ENCODE results near the gene SERPINB10.

The SERPINB10 gene

DNA sequence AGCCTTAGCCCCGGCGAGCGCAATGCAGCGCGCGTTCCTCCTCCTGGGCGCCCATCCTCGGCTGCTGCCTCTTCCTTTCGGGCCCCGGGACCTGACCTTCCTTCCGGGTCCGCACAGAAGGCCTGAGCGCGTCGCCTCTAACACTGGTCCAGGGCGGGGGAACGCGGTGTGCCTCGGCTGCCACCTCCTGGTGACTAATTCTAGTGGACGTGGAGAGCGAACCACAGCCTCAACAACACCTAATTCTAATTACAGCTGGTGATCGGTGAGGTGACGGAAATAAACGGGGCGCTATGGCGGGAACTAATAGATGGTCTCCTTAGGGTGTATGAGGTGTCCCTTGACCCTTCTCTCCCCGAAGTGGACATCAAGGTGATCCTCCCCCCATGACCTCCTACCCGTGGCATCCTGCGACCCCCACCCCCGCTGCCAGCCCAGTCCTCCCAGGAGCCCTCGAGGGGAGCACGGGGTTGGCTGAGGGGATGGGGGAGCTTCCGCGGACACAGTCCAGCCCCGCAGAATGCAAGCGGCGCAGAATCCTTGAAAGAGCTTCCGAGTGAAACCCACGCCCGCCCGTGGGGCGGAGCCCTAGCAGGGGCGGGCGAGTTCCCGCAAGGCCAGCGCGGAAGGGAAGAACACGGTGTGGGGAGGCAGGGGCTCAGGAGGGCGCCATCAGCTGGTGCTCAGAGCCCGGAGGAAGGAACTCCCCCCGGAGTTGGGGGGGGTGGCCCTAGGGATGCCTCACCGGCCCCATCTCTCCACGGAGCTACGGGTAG is 28.6 kb downstream of the SERPINB10 start:
- POLR2A ChIA-PET, result interaction anchor here (1.2 kb wide), 1 partner anchor 34 kb away, joined by 3 read pairs; no protein-coding TSS in a partner anchor
- Histone ChIP-seq H3K4me3 (ENCODE audit: low read depth, low read length) (peak overlapping the region; percentile 35), H3K36me3 (ENCODE audit: control insufficient read depth in 2 of 2, insufficient read depth in 1 of 2, low read length in 2 of 2) (no peaks in the 10 kb centered on the region), H3K27ac (ENCODE audit: extremely low read depth, low read depth, low read length) (no peak overlapping the region), H3K9me3 (ENCODE audit: control insufficient read depth, insufficient read depth, low read depth, low read length) (no peaks in the 10 kb centered on the region), H3K4me1 (ENCODE audit: control insufficient read depth, insufficient read depth, low read length) (no peaks in the 10 kb centered on the region)
- CTCF ChIA-PET, result interaction anchor here (0.5 to 3.1 kb wide), 43 partner anchors 9 to 872 kb away, joined by 3 to 20 read pairs (median 4); partner anchors contain the start of genes HMSD and SERPINB10
- TF ChIP-seq HOXC10 (CRISPR knock-in tag; IDR thresholded peaks at IDR 0.05) (no peak), ZNF302 (tag by site-specific recombination; IDR thresholded peaks at IDR 0.05; ENCODE audit: low read depth) (no peak), ZNF623 (tag by site-specific recombination; IDR thresholded peaks at IDR 0.05) (no peak), ZBTB20 (tag by site-specific recombination; IDR thresholded peaks at IDR 0.05) (0 out of 2 replicates have a peak, but pooled peaks have one; percentile 30), CTCF (tag by site-specific recombination; IDR thresholded peaks at IDR 0.05) (peak; percentile 68; the same call in 1 of the 2 replicates), SP7 (tag by site-specific recombination; IDR thresholded peaks at IDR 0.05) (0 out of 2 replicates have a peak, but pooled peaks have one; percentile 12), GLIS2 (tag by site-specific recombination; IDR thresholded peaks at IDR 0.05) (peak; percentile 40; the same call in 1 of the 2 replicates), MZF1 (tag by site-specific recombination; IDR thresholded peaks at IDR 0.05; ENCODE audit: borderline replicate concordance) (no peak), ZFP69B (tag by site-specific recombination; IDR thresholded peaks at IDR 0.05) (no peak), ZNF335 (tag by site-specific recombination; conservative IDR thresholded peaks at IDR 0.05) (peak; percentile 16; the same call in 1 of the 2 replicates), ZNF654 (tag by site-specific recombination; IDR thresholded peaks at IDR 0.05; ENCODE audit: low read depth) (peak; percentile 45), PRDM6 (tag by site-specific recombination; IDR thresholded peaks at IDR 0.05) (no peak), ZXDB (tag by site-specific recombination; IDR thresholded peaks at IDR 0.05) (0 out of 2 replicates have a peak, but pooled peaks have one; percentile 16), ZNF777 (tag by site-specific recombination; IDR thresholded peaks at IDR 0.05; ENCODE audit: borderline replicate concordance) (0 out of 2 replicates have a peak, but pooled peaks have one; percentile 66), ZNF19 (tag by site-specific recombination; IDR thresholded peaks at IDR 0.05; ENCODE audit: low read depth) (no peak)
- TF ChIP-seq, protein P1, sequence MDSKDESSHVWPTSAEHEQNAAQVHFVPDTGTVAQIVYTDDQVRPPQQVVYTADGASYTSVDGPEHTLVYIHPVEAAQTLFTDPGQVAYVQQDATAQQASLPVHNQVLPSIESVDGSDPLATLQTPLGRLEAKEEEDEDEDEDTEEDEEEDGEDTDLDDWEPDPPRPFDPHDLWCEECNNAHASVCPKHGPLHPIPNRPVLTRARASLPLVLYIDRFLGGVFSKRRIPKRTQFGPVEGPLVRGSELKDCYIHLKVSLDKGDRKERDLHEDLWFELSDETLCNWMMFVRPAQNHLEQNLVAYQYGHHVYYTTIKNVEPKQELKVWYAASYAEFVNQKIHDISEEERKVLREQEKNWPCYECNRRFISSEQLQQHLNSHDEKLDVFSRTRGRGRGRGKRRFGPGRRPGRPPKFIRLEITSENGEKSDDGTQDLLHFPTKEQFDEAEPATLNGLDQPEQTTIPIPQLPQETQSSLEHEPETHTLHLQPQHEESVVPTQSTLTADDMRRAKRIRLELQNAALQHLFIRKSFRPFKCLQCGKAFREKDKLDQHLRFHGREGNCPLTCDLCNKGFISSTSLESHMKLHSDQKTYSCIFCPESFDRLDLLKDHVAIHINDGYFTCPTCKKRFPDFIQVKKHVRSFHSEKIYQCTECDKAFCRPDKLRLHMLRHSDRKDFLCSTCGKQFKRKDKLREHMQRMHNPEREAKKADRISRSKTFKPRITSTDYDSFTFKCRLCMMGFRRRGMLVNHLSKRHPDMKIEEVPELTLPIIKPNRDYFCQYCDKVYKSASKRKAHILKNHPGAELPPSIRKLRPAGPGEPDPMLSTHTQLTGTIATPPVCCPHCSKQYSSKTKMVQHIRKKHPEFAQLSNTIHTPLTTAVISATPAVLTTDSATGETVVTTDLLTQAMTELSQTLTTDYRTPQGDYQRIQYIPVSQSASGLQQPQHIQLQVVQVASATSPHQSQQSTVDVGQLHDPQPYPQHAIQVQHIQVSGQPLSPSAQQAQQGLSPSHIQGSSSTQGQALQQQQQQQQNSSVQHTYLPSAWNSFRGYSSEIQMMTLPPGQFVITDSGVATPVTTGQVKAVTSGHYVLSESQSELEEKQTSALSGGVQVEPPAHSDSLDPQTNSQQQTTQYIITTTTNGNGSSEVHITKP (tag by site-specific recombination; IDR thresholded peaks at IDR 0.05), result 0 out of 2 replicates have a peak, but pooled peaks have one; percentile 14
- TF ChIP-seq, protein P2, sequence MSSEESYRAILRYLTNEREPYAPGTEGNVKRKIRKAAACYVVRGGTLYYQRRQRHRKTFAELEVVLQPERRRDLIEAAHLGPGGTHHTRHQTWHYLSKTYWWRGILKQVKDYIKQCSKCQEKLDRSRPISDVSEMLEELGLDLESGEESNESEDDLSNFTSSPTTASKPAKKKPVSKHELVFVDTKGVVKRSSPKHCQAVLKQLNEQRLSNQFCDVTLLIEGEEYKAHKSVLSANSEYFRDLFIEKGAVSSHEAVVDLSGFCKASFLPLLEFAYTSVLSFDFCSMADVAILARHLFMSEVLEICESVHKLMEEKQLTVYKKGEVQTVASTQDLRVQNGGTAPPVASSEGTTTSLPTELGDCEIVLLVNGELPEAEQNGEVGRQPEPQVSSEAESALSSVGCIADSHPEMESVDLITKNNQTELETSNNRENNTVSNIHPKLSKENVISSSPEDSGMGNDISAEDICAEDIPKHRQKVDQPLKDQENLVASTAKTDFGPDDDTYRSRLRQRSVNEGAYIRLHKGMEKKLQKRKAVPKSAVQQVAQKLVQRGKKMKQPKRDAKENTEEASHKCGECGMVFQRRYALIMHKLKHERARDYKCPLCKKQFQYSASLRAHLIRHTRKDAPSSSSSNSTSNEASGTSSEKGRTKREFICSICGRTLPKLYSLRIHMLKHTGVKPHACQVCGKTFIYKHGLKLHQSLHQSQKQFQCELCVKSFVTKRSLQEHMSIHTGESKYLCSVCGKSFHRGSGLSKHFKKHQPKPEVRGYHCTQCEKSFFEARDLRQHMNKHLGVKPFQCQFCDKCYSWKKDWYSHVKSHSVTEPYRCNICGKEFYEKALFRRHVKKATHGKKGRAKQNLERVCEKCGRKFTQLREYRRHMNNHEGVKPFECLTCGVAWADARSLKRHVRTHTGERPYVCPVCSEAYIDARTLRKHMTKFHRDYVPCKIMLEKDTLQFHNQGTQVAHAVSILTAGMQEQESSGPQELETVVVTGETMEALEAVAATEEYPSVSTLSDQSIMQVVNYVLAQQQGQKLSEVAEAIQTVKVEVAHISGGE (tag by site-specific recombination; conservative IDR thresholded peaks at IDR 0.05; ENCODE audit: low read depth), result peak; percentile 26; the same call in 1 of the 2 replicates
- TF ChIP-seq, protein P3, sequence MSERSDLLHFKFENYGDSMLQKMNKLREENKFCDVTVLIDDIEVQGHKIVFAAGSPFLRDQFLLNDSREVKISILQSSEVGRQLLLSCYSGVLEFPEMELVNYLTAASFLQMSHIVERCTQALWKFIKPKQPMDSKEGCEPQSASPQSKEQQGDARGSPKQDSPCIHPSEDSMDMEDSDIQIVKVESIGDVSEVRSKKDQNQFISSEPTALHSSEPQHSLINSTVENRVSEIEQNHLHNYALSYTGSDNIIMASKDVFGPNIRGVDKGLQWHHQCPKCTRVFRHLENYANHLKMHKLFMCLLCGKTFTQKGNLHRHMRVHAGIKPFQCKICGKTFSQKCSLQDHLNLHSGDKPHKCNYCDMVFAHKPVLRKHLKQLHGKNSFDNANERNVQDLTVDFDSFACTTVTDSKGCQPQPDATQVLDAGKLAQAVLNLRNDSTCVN (tag by site-specific recombination; optimal IDR thresholded peaks at IDR 0.05), result peak; percentile 31
- TF ChIP-seq, protein P4, sequence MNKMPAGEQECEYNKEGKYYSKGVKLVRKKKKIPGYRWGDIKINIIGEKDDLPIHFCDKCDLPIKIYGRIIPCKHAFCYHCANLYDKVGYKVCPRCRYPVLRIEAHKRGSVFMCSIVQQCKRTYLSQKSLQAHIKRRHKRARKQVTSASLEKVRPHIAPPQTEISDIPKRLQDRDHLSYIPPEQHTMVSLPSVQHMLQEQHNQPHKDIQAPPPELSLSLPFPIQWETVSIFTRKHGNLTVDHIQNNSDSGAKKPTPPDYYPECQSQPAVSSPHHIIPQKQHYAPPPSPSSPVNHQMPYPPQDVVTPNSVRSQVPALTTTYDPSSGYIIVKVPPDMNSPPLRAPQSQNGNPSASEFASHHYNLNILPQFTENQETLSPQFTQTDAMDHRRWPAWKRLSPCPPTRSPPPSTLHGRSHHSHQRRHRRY (tag by site-specific recombination; IDR thresholded peaks at IDR 0.05), result no peak

Data from HEK293 (cell line).